Astrocyte of the cerebellum (primary cell): ENCODE data around the gene ACYP1.

Experiments
- DNase-seq: peaks from one replicate; pipeline ENCODE4 v3.0.0-alpha.2; 2011; ENCODE audit warnings: low read depth
- H3K4me3 ChIP-seq: 2 replicates; pipeline ENCODE4 v1.5.1; 2011; ENCODE audit warnings: mild to moderate bottlenecking, low read depth, low read length, moderate library complexity
- CTCF ChIP-seq: IDR thresholded peaks from 2 replicates; pipeline ENCODE4 v1.5.1; 2012; ENCODE audit warnings: low read length, low read depth, moderate library complexity, mild to moderate bottlenecking; ENCODE audit errors: missing control alignments
- in situ Hi-C: cut with HindIII; loops from 2 replicates; pipeline ENCODE4 v1.10.0; 2017; ENCODE audit warnings: low sequenced_read_pairs

ACYP1 gene

GRCh38 chr14:75022655-75023054 lies 41.2 kb downstream of the ACYP1 start:
- in situ Hi-C loops = no loop called here
- peak; percentile 50 for TF ChIP-seq CTCF
- H3K4me3 ChIP-seq = no peak overlapping the region
- no peak for DNase-seq

GRCh38 chr14:75018694-75019093 lies 45.1 kb downstream of the ACYP1 start:
- no peak overlapping the region for H3K4me3 ChIP-seq
- TF ChIP-seq CTCF = no peak
- in situ Hi-C loops = loop anchor here (5.0 kb wide), 1 partner anchor 59 kb away; no protein-coding TSS in a partner anchor
- DNase-seq = no peak

GRCh38 chr14:75016815-75017214 lies 47.0 kb downstream of the ACYP1 start:
- DNase-seq = no peak
- H3K4me3 ChIP-seq = no peak overlapping the region
- in situ Hi-C loops = loop anchor here (5.0 kb wide), 1 partner anchor 60 kb away; no protein-coding TSS in a partner anchor
- no peak for TF ChIP-seq CTCF

GRCh38 chr14:75015496-75015895 lies 48.3 kb downstream of the ACYP1 start:
- in situ Hi-C loops = loop anchor here (5.0 kb wide), 1 partner anchor 62 kb away; no protein-coding TSS in a partner anchor
- TF ChIP-seq CTCF = no peak
- H3K4me3 ChIP-seq = no peak overlapping the region
- no peak for DNase-seq

- DNase-seq = no peak
- TF ChIP-seq CTCF = no peak
- no peak overlapping the region for H3K4me3 ChIP-seq
- in situ Hi-C loops = no loop called here
Measured at GRCh38 chr14:75013290-75013689, 50.5 kb downstream of the ACYP1 start.

- no peak overlapping the region for H3K4me3 ChIP-seq
- in situ Hi-C loops = no loop called here
- peak; percentile 39 for DNase-seq
- no peak for TF ChIP-seq CTCF
Measured at GRCh38 chr14:75011356-75011994, 52.3 kb downstream of the ACYP1 start.
